Dermis microvascular lymphatic vessel endothelial cell (primary cell): Measurements from ENCODE around the gene CTNND1. TPM values are rescaled to one million over a fixed set of nuclear protein-coding genes. Genes with fewer than 3 reads are reported as not detected.
A peak's percentile ranks its signal among the peaks of the same experiment; 100 is the strongest.

Source experiments
- DNase-seq, 2 donors: peaks; one replicate each; pipeline versions ENCODE4 v3.0.0 to v3.0.0-alpha.2; 2010; ENCODE audit warnings: low read depth in 2 of 2
- total RNA-seq: library from RNA; depleted of rRNA; stranded (reverse); fragments of >200 nt; gene quantifications from 2 replicates; pipeline ENCODE4 v1.2.1, GENCODE V29; 2014

The CTNND1 gene
- total RNA-seq, 1 donor from 2014 or later, result 206 TPM

GRCh38 chr11:57762235-57762861 is 746 bp downstream of the CTNND1 start:
- no peak for DNase-seq

DNA sequence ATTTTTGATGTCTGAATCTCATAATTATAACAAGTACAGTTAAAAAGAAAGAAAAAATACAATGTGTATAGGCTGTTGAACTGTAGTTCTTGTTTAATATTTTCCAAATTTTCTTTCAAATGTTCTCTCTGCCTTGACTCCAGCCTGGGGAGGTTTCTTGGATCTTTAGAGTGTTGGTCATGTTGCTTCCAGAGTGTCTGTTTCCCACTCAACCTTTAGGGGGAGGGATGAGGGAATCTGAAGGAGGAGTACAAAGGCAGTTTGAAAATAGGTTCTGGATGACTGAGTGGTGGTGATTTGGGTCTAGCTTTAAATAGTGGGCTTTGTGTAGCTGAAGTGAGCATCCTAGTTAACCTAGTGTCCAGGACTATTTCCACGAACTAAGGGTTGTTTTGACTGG is 2.0 kb downstream of the CTNND1 start:
- peak in 1 of 2 donors; percentile 62 for DNase-seq

DNA sequence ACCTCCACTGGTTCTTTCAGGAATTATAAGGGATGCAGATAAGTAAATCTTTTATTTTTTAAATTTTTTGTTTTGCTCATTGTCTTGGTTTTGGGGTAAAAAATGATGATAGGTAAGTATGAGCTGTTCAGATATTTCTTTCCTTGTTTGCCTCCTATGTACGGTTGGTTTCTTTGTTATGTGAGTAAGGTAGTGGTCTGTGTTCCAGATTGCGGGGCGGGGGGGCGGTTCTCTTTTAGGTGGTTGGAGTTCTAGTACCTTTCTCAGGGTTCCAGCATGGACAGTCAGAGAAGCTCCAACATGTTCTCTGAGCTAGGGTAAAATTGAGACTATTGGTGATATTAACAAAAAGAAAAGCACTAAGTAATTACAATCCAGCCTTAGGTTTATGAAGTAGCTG is 2.4 kb downstream of the CTNND1 start:
- no peak for DNase-seq

DNA sequence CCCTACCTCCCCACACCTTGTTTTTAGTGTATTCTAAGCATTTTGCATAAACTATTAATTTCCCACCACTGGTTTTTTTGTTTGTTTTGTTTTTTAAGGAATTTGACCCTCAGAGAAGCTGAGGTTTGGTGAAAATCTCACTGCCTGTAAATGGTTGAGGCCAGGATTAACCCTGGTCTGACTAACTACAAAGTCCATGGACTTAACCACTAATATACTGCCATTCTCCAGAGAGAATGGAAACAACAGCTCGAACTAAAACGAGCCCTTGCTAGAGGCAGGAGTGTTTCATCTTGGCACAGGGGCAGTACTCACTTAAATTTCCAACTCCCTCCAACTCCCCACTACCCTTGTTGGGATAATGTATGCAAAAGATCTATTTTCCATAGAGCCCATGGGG is 3.0 kb downstream of the CTNND1 start:
- no peak for DNase-seq

GRCh38 chr11:57764972-57765371 is 3.4 kb downstream of the CTNND1 start:
- DNase-seq, result no peak

- DNase-seq, result no peak
Measured at GRCh38 chr11:57770793-57771192, 9.2 kb downstream of the CTNND1 start.

DNA sequence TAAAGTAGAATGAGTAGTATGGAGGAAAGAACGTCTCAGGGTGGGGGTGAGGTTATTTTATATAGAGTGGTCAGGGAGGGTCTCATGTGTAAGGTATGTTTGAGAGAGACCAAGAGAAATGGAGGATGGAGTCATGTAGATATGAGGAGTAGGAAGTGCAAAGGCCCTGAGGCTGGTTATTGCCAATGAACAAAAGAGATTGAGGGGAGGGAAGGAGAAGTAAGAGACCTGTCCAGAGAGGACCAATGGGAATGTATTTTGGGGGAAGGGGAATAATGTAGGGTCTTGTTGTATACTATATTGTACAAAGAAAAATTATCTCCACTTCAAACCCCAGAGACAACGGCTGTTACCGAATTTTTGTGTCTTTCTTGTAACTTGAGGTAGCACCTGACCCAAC is 9.8 kb downstream of the CTNND1 start:
- no peak for DNase-seq

DNA sequence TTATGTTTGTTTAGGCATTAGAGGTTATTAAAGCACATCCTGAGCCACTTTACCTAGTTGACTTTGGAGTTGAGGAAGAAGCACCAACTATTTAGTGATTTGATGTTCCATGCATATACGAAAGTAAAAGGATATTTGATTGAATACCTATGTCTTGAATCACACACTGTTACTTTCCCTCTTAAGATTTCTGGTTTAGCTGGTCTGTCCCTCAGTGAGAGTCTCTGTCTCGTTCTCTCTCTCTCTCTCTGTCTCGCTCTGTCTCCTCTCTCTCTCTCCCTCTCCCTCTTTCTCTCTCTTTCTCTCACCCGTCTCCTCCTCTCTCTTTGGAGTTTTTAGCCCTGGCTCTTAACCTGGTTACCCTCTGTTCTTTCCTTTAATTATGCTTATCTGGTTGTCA is 11.0 kb downstream of the CTNND1 start:
- no peak for DNase-seq

DNA sequence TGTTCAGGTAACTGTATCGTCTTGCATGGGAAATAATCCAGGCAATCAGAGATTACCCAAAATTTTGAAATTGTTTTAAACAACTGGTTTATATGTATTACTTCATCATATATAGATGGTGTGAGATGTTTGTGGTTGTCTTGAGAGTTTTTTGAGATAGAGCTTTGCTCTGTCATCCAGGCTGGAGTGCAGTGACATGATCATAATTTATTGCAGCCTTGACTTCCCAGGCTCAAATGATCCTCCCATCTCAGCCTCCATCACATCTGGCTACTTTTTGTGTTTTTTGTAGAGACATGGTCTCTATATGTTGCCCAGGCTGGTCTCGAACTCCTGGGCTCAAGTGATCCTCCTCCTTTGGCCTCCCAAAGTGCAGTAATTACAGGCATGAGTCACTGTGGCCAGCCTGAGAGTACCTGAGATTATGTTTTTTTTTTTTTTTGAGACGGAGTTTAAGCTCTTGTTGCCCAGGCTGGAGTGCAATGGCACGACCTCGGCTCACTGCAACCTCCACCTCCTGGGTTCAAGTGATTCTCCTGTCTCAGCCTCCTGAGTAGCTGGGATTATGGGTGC is 11.5 kb downstream of the CTNND1 start:
- no peak for DNase-seq

DNA sequence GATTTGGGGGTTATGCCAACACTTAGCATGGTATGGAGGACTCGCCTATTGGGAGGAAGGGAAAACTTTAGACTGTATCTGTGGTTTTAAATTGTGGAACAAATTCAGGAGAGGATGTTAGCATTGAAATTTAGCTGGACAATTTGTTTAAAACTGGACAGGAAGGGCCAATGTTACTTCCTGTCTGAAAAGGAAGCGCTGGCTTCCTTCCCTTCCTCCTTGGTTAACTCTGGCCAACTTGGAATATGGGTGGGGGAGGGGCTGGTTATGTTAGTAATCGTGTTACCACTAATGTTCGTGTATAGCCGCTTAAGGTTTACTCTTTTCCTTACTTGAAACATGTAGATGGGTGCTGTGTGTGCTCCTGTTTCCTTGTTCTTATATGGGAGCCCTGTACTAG is 13.9 kb downstream of the CTNND1 start:
- DNase-seq, result peak in 1 of 2 donors; percentile 69

- peak in 1 of 2 donors; percentile 78 for DNase-seq
Measured at GRCh38 chr11:57776031-57776521, 14.5 kb downstream of the CTNND1 start.

DNA sequence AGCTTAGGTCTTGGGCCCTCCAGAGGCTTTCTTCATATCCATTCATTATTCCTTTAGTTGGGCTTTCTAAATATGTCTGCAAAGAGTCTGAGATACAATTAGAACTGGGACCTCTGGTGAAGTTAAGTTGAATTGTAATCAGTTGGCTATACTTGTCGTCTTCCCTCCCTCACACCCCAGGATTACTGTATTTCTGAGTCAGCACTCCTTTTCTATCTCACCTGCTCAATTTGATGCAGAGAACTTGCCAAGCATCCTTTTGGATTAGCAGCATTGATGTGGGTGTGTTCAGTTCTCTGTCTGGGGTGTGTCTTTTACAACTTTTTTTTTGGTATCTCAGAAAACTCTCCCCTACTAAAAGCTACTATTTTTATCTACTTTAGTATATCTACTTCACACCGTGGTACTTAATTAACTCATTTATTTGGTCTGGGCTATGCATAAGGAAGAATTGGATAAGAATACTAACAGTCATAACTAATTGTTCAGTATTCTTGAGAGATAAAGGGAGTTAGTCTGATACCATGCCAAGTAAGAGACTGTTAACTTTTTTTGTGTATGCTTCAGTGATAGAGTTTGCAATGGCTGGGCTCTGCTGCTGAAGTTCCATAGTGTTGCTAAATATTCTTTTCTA is 15.1 kb downstream of the CTNND1 start:
- DNase-seq, result no peak

DNA sequence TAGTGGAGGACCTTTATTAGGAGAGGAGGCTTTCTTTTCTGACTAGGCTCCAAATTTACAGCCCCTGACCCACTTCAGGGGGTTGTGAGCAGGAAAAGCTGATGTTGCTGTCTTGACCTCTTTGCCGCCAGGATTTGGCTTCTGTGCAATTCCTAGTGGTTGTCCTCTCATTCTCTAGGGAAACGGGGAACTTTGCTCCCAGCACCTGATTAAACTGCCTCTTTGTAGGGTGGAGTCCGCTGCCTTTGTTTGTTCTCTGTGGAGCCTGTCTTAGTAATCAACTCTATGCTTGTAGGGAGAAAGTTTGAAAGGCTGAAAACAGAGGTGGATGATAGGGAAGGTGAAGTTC is 16.3 kb downstream of the CTNND1 start:
- peak; percentile 56 to 86 for DNase-seq

GRCh38 chr11:57778318-57779037 is 16.9 kb downstream of the CTNND1 start:
- peak; percentile 95 to 99 for DNase-seq

- peak; percentile 40 to 74 for DNase-seq
Measured at GRCh38 chr11:57779276-57779675, 17.7 kb downstream of the CTNND1 start.

GRCh38 chr11:57781529-57781943 is 19.9 kb downstream of the CTNND1 start:
- DNase-seq, result peak in 1 of 2 donors; percentile 55

- DNase-seq, result no peak
Measured at GRCh38 chr11:57785072-57785471, 23.5 kb downstream of the CTNND1 start.

- DNase-seq, result no peak
Measured at GRCh38 chr11:57786436-57786835, 24.8 kb downstream of the CTNND1 start.

GRCh38 chr11:57787006-57787604 is 25.5 kb downstream of the CTNND1 start:
- no peak for DNase-seq

DNA sequence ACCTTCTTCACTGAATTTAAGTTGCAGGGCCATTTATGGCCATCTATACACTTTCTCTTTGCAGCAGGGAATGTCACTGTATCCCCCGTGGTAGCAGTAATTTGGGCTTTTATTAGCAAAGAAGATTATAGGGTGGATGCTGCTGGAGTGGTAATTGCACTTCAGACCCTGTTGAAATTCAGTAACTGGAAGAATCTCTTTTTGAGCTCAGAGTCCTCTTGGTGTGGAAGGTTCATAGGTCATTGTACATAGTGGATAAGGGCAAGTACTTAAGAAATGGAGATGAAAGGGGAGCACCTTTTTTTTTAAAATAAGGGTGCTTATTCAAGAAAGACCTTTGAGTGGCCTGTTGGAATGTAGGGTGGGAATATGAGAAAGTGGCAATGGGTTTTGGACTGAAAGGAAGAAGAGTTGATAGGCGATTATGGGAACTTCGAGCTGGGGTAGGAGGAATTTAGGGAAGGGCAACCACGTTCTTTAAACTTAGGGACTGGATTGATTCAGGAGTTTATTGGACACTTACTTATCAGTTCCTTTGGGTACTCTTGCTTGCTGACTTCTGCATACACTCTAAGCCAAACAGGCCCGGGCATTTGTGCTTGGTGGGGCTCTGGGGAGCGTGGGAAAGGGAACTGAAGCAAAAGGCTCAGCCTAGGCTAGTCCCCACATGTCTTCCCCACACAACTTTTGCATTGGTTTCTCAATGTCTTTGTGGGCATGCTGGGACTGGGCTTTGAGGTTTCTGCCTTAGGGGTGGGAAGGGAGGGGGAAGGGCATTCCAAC is 26.5 kb downstream of the CTNND1 start:
- DNase-seq, result no peak

DNA sequence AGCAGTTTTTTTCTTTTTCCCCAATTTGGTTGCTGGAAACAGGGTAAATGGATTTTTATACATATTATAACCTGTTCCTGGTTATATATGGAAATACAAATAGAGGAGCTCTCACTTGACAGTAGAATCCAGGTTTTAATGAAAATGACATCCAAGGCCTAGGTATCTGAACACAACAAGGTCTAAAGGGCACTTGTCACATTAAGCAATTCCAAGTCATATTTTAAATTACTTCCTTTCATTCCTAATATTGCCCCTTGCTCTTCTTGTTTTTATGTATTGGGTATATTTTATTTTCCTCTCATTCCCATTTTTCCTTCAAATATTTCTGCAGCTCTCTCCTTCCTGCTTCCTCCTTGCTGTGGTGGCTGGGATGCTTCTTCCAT is 27.1 kb downstream of the CTNND1 start:
- DNase-seq, result no peak
